A673 (cell line): ENCODE results near the gene NTMT2.

Experiments used
- EZH2 ChIP-seq: fragments of 200-600 bp; sonication (generic); IDR thresholded peaks from 2 replicates; pipeline ENCODE4 v1.6.1; 2017; ENCODE audit warnings: borderline replicate concordance, low read depth, mild to moderate bottlenecking, mixed read lengths, antibody characterized with exemption, low read length; ENCODE audit not compliant: poor library complexity, severe bottlenecking
- TF ChIP-seq, protein P1 (sequence below): fragments of 300-800, 200-600 bp; sonication (generic); conservative IDR thresholded peaks from 2 replicates; pipeline ENCODE4 v1.5.1; 2017; ENCODE audit warnings: low read depth, mild to moderate bottlenecking, antibody characterized with exemption, low read length, moderate library complexity, mixed read lengths

DNA sequence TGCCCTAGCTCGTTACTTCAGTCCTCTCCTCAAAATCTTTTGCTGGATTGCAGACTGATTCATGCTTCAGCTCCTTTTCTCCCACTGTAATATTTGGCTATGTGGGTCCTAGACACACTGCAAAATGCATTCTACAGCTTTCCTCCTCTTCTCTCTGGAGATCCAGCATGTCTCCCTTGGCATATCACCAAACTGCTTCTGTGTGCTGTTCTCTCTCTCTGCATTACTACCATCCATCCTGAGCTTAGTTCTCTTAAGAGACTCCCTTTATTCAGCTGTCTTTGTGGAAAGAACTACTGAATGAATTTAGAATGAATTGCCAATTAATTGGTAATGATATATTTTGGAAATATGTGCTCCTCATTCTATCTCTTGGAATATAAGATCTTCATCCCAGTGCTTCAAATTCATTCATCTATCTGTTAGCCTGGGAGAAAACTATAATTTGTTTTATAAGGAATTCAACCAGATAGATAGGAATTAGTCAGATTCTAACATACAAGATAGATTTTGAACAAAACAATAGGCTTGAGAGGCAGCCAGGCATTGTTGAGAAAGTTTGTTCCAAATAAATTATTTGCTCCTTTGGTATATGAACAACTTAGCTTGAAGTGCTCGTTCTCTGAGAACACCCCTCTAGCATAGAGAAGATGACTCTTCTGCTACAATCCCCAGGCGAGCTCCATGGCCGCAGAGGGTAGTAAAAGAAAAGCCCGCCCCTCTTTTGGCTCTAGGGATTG, 71.9 kb downstream of the NTMT2 start:
- TF ChIP-seq, protein P1, sequence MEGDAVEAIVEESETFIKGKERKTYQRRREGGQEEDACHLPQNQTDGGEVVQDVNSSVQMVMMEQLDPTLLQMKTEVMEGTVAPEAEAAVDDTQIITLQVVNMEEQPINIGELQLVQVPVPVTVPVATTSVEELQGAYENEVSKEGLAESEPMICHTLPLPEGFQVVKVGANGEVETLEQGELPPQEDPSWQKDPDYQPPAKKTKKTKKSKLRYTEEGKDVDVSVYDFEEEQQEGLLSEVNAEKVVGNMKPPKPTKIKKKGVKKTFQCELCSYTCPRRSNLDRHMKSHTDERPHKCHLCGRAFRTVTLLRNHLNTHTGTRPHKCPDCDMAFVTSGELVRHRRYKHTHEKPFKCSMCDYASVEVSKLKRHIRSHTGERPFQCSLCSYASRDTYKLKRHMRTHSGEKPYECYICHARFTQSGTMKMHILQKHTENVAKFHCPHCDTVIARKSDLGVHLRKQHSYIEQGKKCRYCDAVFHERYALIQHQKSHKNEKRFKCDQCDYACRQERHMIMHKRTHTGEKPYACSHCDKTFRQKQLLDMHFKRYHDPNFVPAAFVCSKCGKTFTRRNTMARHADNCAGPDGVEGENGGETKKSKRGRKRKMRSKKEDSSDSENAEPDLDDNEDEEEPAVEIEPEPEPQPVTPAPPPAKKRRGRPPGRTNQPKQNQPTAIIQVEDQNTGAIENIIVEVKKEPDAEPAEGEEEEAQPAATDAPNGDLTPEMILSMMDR: no peak
- no peak for TF ChIP-seq EZH2
